Liver (tissue), 9 donors: ENCODE results near the gene RGS17. TPM values are rescaled to one million over a fixed set of nuclear protein-coding genes. Genes with fewer than 3 reads are reported as not detected.
A peak's percentile ranks its signal among the peaks of the same experiment; 100 is the strongest.

Experiments used
- DNase-seq: peaks from one replicate; pipeline ENCODE4 v3.0.0-alpha.2; 2017; ENCODE audit warnings: low spot score
- H3K27ac ChIP-seq, 2 donors: one replicate each; pipeline ENCODE4 v1.7.0; 2013; ENCODE audit warnings: inconsistent platforms in 2 of 2, low read length in 2 of 2, control low read depth in 1 of 2, low read depth in 1 of 2, mild to moderate bottlenecking in 1 of 2
- H3K27me3 ChIP-seq, 4 donors: one replicate each; pipeline versions ENCODE4 v1.6.1 to v1.7.0; 2013; ENCODE audit warnings: low read length in 3 of 4, inconsistent platforms in 1 of 4, mild to moderate bottlenecking in 1 of 4, moderate library complexity in 1 of 4; ENCODE audit not compliant: control insufficient read depth in 4 of 4, insufficient read depth in 4 of 4
- H3K36me3 ChIP-seq, 4 donors: one replicate each; pipeline versions ENCODE4 v1.6.1 to v1.7.0; 2013; ENCODE audit warnings: low read length in 3 of 4, mild to moderate bottlenecking in 3 of 4, low read depth in 1 of 4, moderate library complexity in 1 of 4; ENCODE audit not compliant: control insufficient read depth in 4 of 4, insufficient read depth in 3 of 4
- H3K4me1 ChIP-seq, 4 donors: one replicate each; pipeline versions ENCODE4 v1.6.1 to v1.7.0; 2013; ENCODE audit warnings: low read length in 3 of 4, mild to moderate bottlenecking in 3 of 4, moderate library complexity in 1 of 4; ENCODE audit not compliant: control insufficient read depth in 4 of 4, insufficient read depth in 4 of 4
- H3K4me3 ChIP-seq, 3 donors: one replicate each; pipeline versions ENCODE4 v1.6.1 to v1.7.0; 2013; ENCODE audit warnings: low read length in 3 of 3, control low read depth in 1 of 3, low read depth in 1 of 3, mild to moderate bottlenecking in 1 of 3
- H3K9ac ChIP-seq, 2 donors: one replicate each; pipeline ENCODE4 v1.7.0; 2013; ENCODE audit warnings: low read length in 2 of 2, mild to moderate bottlenecking in 2 of 2, moderate library complexity in 2 of 2, control low read depth in 1 of 2, low read depth in 1 of 2
- H3K9me3 ChIP-seq, 4 donors: one replicate each; pipeline versions ENCODE4 v1.6.1 to v1.7.0; 2013; ENCODE audit warnings: low read length in 3 of 4; ENCODE audit not compliant: control insufficient read depth in 4 of 4
- EGR1 ChIP-seq, 2 donors: IDR thresholded peaks; 2 replicates each; pipeline ENCODE4 v1.6.1; 2016 to 2018; ENCODE audit warnings: antibody characterized with exemption in 2 of 2, low read depth in 2 of 2
- FOXA1 ChIP-seq: IDR thresholded peaks from 2 replicates; pipeline ENCODE4 v1.6.1; 2016; ENCODE audit warnings: antibody characterized with exemption
- FOXA2 ChIP-seq: IDR thresholded peaks from 2 replicates; pipeline ENCODE4 v1.6.1; 2016; ENCODE audit warnings: antibody characterized with exemption
- GABPA ChIP-seq, 2 donors: IDR thresholded peaks in 1 of 2; conservative IDR thresholded peaks in 1 of 2; 2 replicates each; pipeline ENCODE4 v1.6.1; 2016; ENCODE audit warnings: antibody characterized with exemption in 2 of 2, mild to moderate bottlenecking in 1 of 2, moderate library complexity in 1 of 2
- HNF4A ChIP-seq, 2 donors: conservative IDR thresholded peaks; 2 replicates each; pipeline ENCODE4 v1.6.1; 2016; ENCODE audit warnings: antibody characterized with exemption in 2 of 2, mild to moderate bottlenecking in 2 of 2
- HNF4G ChIP-seq: IDR thresholded peaks from 2 replicates; pipeline ENCODE4 v1.6.1; 2016; ENCODE audit warnings: antibody characterized with exemption
- JUND ChIP-seq, 2 donors: IDR thresholded peaks; 2 replicates each; pipeline ENCODE4 v1.6.1; 2016; ENCODE audit warnings: antibody characterized with exemption in 2 of 2
- RAD21 ChIP-seq, 2 donors: IDR thresholded peaks; 2 replicates each; pipeline ENCODE4 v1.6.1; 2016; ENCODE audit warnings: antibody characterized with exemption in 2 of 2, mild to moderate bottlenecking in 2 of 2
- RXRA ChIP-seq, 2 donors: IDR thresholded peaks; 2 replicates each; pipeline ENCODE4 v1.6.1; 2017 to 2018; ENCODE audit warnings: antibody characterized with exemption in 2 of 2, mild to moderate bottlenecking in 1 of 2
- SP1 ChIP-seq: IDR thresholded peaks from 2 replicates; pipeline ENCODE4 v1.6.1; 2018; ENCODE audit warnings: antibody characterized with exemption, mild to moderate bottlenecking
- YY1 ChIP-seq: IDR thresholded peaks from 2 replicates; pipeline ENCODE4 v1.6.1; 2016; ENCODE audit warnings: antibody characterized with exemption, mild to moderate bottlenecking
- WGBS: extraction: QIAGEN DNeasy Blood & Tissue Kit; methylation state at CpG from one replicate; pipeline ENCODE4 v1.1.7; 2013; 5-methylcytosine and 5-hydroxymethylcytosine counted together
- polyA plus RNA-seq, 2 donors: library from polyadenylated mRNA; stranded (reverse) in 1 of 2; unstranded in 1 of 2; fragments of 200-250 nt in 1 of 2; fragments of >200 nt in 1 of 2; fragmentation: Nextera tagmentation in 1 of 2; extraction: Ambion mirVana in 1 of 2; gene quantifications; one replicate each; pipeline versions ENCODE4 v1.2.1 to v1.2.3, GENCODE V29; 2013 to 2015
- total RNA-seq, 2 donors: library from RNA; depleted of rRNA; stranded (reverse); fragments of >200 nt; gene quantifications; one replicate each; pipeline ENCODE4 v1.2.3, GENCODE V29; 2014
- TF ChIP-seq, protein P1 (sequence below): IDR thresholded peaks from 2 replicates; pipeline ENCODE4 v1.6.1; 2016; ENCODE audit warnings: antibody characterized with exemption, mild to moderate bottlenecking
- TF ChIP-seq, protein P2 (sequence below): fragments of 150-350 bp; IDR thresholded peaks from 2 replicates; pipeline ENCODE4 v1.5.1; 2017; ENCODE audit warnings: improper control_type of control experiment, low read depth, low read length; ENCODE audit not compliant: missing input control
- TF ChIP-seq, protein P3 (sequence below): IDR thresholded peaks from 2 replicates; pipeline ENCODE4 v1.6.1; 2016; ENCODE audit warnings: antibody characterized with exemption
- TF ChIP-seq, protein P4 (sequence below): IDR thresholded peaks from 2 replicates; pipeline ENCODE4 v1.6.1; 2016; ENCODE audit warnings: antibody characterized with exemption
- donor health status: healthy.
- donor health status: healthy.
- donor health status: healthy.
- donor health status: healthy.
- donor health status: healthy.

The RGS17 gene, protein sequence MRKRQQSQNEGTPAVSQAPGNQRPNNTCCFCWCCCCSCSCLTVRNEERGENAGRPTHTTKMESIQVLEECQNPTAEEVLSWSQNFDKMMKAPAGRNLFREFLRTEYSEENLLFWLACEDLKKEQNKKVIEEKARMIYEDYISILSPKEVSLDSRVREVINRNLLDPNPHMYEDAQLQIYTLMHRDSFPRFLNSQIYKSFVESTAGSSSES
- total RNA-seq (under 1 TPM; under 0.01 to 0.09 TPM), polyA plus RNA-seq (under 1 TPM; 0.01 to 0.06 TPM)

DNA sequence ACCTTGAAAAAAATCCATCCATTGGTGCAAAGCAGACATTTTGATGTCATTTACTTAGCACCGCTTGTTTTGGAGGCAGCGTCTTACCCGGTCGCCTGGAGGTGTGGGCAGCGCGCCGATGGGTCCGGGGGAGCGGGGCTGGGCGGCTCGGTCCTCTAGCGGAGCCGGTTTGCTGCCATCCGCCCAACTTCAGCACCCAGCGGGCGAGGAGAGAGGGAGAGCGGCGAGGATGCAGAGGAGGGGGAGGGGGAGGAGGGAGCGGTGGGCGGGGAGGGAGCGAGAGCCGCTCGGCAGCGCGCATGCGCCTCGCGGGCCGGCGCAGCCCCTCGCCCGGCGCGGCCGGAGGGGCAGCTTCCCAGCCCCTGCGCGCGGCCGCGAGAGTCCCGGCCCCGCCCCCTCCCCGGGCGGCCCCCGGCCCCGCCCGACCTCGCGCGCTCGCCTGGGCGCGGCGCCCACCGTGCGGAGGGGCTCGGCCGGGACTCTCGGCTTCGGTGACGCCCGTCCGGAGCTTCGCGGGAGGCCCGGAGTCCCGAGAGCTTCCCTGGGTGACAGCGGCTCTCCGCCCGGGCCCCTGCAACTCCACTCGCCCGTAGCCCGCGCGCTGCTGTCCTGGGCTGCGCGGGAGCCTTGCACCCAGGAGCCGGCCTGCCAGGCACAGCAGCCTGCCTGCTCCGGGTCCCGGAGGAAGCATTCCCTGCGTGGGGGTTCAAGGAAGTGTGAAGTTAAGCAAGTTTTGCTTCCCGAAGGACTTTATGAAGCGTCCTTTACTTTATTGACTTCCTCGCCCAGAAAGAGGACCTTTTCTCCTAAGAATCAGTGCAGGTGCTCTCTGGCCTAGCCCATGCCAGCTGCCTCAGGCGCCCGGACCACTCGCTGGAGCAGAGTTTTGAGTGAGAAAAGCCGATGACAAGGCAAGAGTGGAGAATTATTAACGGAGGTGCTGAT is at the start of gene RGS17:
Gene RGS17 (minus strand): TSS at position 246 of the 945 bp plus-strand sequence. CDS start 87,264 bp downstream, outside the sequence.
- H3K27me3 ChIP-seq = peaks cover 0 to 23% (median 3%) of the 10 kb centered on the region in 4 donors
- H3K4me1 ChIP-seq = peaks cover 8 to 15% (median 14%) of the 10 kb centered on the region in 4 donors
- no peak within 1 kb of the TSS for H3K27ac ChIP-seq
- H3K9ac ChIP-seq = no peak within 1 kb of the TSS
- H3K9me3 ChIP-seq = no peaks in the 10 kb centered on the region
- H3K36me3 ChIP-seq = no peaks in the 10 kb centered on the region
- H3K4me3 ChIP-seq = peak within 1 kb of the TSS in 2 of 3 donors; percentile 25 to 68
- TF ChIP-seq, protein P1, sequence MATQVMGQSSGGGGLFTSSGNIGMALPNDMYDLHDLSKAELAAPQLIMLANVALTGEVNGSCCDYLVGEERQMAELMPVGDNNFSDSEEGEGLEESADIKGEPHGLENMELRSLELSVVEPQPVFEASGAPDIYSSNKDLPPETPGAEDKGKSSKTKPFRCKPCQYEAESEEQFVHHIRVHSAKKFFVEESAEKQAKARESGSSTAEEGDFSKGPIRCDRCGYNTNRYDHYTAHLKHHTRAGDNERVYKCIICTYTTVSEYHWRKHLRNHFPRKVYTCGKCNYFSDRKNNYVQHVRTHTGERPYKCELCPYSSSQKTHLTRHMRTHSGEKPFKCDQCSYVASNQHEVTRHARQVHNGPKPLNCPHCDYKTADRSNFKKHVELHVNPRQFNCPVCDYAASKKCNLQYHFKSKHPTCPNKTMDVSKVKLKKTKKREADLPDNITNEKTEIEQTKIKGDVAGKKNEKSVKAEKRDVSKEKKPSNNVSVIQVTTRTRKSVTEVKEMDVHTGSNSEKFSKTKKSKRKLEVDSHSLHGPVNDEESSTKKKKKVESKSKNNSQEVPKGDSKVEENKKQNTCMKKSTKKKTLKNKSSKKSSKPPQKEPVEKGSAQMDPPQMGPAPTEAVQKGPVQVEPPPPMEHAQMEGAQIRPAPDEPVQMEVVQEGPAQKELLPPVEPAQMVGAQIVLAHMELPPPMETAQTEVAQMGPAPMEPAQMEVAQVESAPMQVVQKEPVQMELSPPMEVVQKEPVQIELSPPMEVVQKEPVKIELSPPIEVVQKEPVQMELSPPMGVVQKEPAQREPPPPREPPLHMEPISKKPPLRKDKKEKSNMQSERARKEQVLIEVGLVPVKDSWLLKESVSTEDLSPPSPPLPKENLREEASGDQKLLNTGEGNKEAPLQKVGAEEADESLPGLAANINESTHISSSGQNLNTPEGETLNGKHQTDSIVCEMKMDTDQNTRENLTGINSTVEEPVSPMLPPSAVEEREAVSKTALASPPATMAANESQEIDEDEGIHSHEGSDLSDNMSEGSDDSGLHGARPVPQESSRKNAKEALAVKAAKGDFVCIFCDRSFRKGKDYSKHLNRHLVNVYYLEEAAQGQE = peak; percentile 85
- TF ChIP-seq SP1 (no peak), RXRA (IDR thresholded peaks at IDR 0.05) (no peak), JUND (IDR thresholded peaks at IDR 0.05) (no peak), GABPA (IDR thresholded peaks at IDR 0.05 in 1 of 2, conservative IDR thresholded peaks at IDR 0.05 in 1 of 2) (no peak), HNF4G (no peak), FOXA1 (no peak)
- peak; percentile 50 for DNase-seq
- 5% methylated on average over 89 of the region's 89 CpGs for WGBS

DNA sequence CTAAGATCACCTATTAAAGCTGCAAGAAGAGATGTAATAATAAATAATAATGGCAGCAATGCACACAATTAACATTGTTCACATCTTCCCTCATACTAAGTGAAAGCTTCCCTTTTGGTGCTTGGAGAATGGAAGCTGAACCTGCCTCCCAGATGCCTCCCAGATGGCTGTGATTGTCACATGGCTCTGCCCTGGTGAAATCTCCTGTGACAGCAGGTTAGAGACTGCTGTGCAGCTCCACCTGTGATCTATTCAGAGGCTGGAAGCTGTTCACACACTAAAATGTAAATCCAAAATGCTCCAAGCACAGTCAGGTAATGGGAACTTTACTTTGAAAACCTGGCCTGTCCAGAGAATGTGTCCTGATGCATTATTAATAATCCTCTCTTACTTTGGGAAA is 41.7 kb upstream of the RGS17 start:
- no peak for DNase-seq
- Histone ChIP-seq H3K36me3 (no peaks in the 10 kb centered on the region), H3K4me3 (no peak overlapping the region), H3K9ac (no peak overlapping the region), H3K27ac (no peak overlapping the region), H3K4me1 (peaks cover 0 to 2% (median 0%) of the 10 kb centered on the region in 4 donors), H3K9me3 (peaks cover 0 to 2% (median 0%) of the 10 kb centered on the region in 4 donors), H3K27me3 (peaks cover 0 to 2% (median 0%) of the 10 kb centered on the region in 4 donors)
- TF ChIP-seq YY1 (no peak), FOXA2 (no peak), FOXA1 (no peak), RAD21 (IDR thresholded peaks at IDR 0.05) (no peak), RXRA (IDR thresholded peaks at IDR 0.05) (no peak), SP1 (no peak), JUND (IDR thresholded peaks at IDR 0.05) (no peak), HNF4A (conservative IDR thresholded peaks at IDR 0.05) (no peak), EGR1 (IDR thresholded peaks at IDR 0.05; ENCODE audit: low read depth in 2 of 2) (no peak), HNF4G (no peak)
- TF ChIP-seq, protein P2, sequence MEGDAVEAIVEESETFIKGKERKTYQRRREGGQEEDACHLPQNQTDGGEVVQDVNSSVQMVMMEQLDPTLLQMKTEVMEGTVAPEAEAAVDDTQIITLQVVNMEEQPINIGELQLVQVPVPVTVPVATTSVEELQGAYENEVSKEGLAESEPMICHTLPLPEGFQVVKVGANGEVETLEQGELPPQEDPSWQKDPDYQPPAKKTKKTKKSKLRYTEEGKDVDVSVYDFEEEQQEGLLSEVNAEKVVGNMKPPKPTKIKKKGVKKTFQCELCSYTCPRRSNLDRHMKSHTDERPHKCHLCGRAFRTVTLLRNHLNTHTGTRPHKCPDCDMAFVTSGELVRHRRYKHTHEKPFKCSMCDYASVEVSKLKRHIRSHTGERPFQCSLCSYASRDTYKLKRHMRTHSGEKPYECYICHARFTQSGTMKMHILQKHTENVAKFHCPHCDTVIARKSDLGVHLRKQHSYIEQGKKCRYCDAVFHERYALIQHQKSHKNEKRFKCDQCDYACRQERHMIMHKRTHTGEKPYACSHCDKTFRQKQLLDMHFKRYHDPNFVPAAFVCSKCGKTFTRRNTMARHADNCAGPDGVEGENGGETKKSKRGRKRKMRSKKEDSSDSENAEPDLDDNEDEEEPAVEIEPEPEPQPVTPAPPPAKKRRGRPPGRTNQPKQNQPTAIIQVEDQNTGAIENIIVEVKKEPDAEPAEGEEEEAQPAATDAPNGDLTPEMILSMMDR = no peak
- TF ChIP-seq, protein P3, sequence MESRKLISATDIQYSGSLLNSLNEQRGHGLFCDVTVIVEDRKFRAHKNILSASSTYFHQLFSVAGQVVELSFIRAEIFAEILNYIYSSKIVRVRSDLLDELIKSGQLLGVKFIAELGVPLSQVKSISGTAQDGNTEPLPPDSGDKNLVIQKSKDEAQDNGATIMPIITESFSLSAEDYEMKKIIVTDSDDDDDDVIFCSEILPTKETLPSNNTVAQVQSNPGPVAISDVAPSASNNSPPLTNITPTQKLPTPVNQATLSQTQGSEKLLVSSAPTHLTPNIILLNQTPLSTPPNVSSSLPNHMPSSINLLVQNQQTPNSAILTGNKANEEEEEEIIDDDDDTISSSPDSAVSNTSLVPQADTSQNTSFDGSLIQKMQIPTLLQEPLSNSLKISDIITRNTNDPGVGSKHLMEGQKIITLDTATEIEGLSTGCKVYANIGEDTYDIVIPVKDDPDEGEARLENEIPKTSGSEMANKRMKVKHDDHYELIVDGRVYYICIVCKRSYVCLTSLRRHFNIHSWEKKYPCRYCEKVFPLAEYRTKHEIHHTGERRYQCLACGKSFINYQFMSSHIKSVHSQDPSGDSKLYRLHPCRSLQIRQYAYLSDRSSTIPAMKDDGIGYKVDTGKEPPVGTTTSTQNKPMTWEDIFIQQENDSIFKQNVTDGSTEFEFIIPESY = no peak
- TF ChIP-seq, protein P4, sequence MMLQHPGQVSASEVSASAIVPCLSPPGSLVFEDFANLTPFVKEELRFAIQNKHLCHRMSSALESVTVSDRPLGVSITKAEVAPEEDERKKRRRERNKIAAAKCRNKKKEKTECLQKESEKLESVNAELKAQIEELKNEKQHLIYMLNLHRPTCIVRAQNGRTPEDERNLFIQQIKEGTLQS = no peak
